WTC11 (cell line): ENCODE data around the gene SEMA7A. TPM values are rescaled to one million over a fixed set of nuclear protein-coding genes. Genes with fewer than 3 reads are reported as not detected.

Source experiments
- ATAC-seq: fragments of 200-7000 bp; cut with Tn5 transposase; 2 replicates; pipeline ENCODE4 v1.10.0; 2021; ENCODE audit warnings: mild to moderate bottlenecking, moderate library complexity
- CTCF ChIA-PET: fragments of 300-600 bp; sonication (Branson Sonifier 250); formaldehyde crosslinking; loops from one replicate; lab custom pipeline; 2021; ENCODE audit warnings: antibody characterized with exemption; lab: Charles Lee
- POLR2A ChIA-PET: fragments of 350-600 bp; sonication (Branson Sonifier 250); formaldehyde crosslinking; loops from one replicate; lab custom pipeline; 2021; ENCODE audit warnings: antibody characterized with exemption; lab: Charles Lee
- DNase-seq: peaks from one replicate; pipeline ENCODE4 v3.0.0; 2021; ENCODE audit warnings: low spot score
- H3K27ac Mint-ChIP-seq: 2 replicates; pipeline ENCODE4 v1.8.0; 2021; ENCODE audit warnings: mixed read lengths
- H3K27me3 Mint-ChIP-seq: 2 replicates; pipeline ENCODE4 v1.8.0; 2021; ENCODE audit warnings: low read depth, mild to moderate bottlenecking, moderate library complexity, mixed read lengths
- H3K36me3 Mint-ChIP-seq: 2 replicates; pipeline ENCODE4 v1.8.0; 2021; ENCODE audit warnings: mixed read lengths
- H3K4me1 Mint-ChIP-seq: 2 replicates; pipeline ENCODE4 v1.8.0; 2022; ENCODE audit warnings: mixed read lengths
- H3K4me3 Mint-ChIP-seq: 2 replicates; pipeline ENCODE4 v1.8.0; 2021; ENCODE audit warnings: mild to moderate bottlenecking, moderate library complexity, mixed read lengths
- H3K9me3 Mint-ChIP-seq: 2 replicates; pipeline ENCODE4 v1.8.0; 2021; ENCODE audit warnings: mixed read lengths
- CBFB ChIP-seq: sonication (generic); formaldehyde crosslinking; IDR thresholded peaks from 2 replicates; pipeline ENCODE4 v1.8.1; 2022; ENCODE audit warnings: mild to moderate bottlenecking, low read depth, missing genetic modification reagents
- CREB1 ChIP-seq: sonication (generic); formaldehyde crosslinking; IDR thresholded peaks from 2 replicates; pipeline ENCODE4 v1.8.0; 2023; ENCODE audit warnings: mild to moderate bottlenecking, missing genetic modification reagents
- ETV6 ChIP-seq: sonication (generic); formaldehyde crosslinking; IDR thresholded peaks from 2 replicates; pipeline ENCODE4 v1.8.1; 2022; ENCODE audit warnings: mild to moderate bottlenecking, missing genetic modification reagents
- FOXK1 ChIP-seq: sonication (generic); formaldehyde crosslinking; IDR thresholded peaks from 2 replicates; pipeline ENCODE4 v1.8.0; 2022; ENCODE audit warnings: mild to moderate bottlenecking, moderate library complexity, missing genetic modification reagents
- FOXP1 ChIP-seq: sonication (generic); formaldehyde crosslinking; IDR thresholded peaks from 2 replicates; pipeline ENCODE4 v1.8.0; 2022; ENCODE audit warnings: missing genetic modification reagents, mild to moderate bottlenecking, moderate library complexity, borderline replicate concordance
- NFE2L1 ChIP-seq: sonication (generic); formaldehyde crosslinking; IDR thresholded peaks from 2 replicates; pipeline ENCODE4 v1.8.1; 2023; ENCODE audit warnings: missing genetic modification reagents
- NR2C2 ChIP-seq: sonication (generic); formaldehyde crosslinking; IDR thresholded peaks from 2 replicates; pipeline ENCODE4 v1.8.0; 2022; ENCODE audit warnings: mild to moderate bottlenecking, missing genetic modification reagents
- RORB ChIP-seq: fragments of 250-450 bp; sonication (Bioruptor Pico); IDR thresholded peaks from 2 replicates; pipeline ENCODE4 v1.9.0; 2021; ENCODE audit warnings: mild to moderate bottlenecking
- SMAD4 ChIP-seq: sonication (generic); formaldehyde crosslinking; IDR thresholded peaks from 2 replicates; pipeline ENCODE4 v1.8.0; 2022; ENCODE audit warnings: mild to moderate bottlenecking, missing genetic modification reagents
- SP1 ChIP-seq: sonication (generic); formaldehyde crosslinking; conservative IDR thresholded peaks from 2 replicates; pipeline ENCODE4 v1.8.1; 2022; ENCODE audit warnings: missing genetic modification reagents
- ZNF423 ChIP-seq: fragments of 250-450 bp; sonication (Bioruptor Pico); IDR thresholded peaks from 2 replicates; pipeline ENCODE4 v2.1.2; 2022; ENCODE audit warnings: mild to moderate bottlenecking, moderate library complexity
- total RNA-seq: library from RNA; stranded (reverse); gene quantifications from 3 replicates; pipeline ENCODE4 v1.2.3, GENCODE V29; 2021
- TF ChIP-seq, protein P1 (sequence below): sonication (generic); formaldehyde crosslinking; IDR thresholded peaks from 2 replicates; pipeline ENCODE4 v1.8.0; 2022; ENCODE audit warnings: mild to moderate bottlenecking, missing genetic modification reagents
- TF ChIP-seq, protein P2 (sequence below): sonication (generic); formaldehyde crosslinking; IDR thresholded peaks from 2 replicates; pipeline ENCODE4 v1.8.1; 2022; ENCODE audit warnings: mild to moderate bottlenecking, moderate library complexity, missing genetic modification reagents
- TF ChIP-seq, protein P3 (sequence below): sonication (generic); formaldehyde crosslinking; IDR thresholded peaks from 2 replicates; pipeline ENCODE4 v1.8.1; 2023; ENCODE audit warnings: mild to moderate bottlenecking, missing genetic modification reagents
- TF ChIP-seq, protein P4 (sequence below): sonication (generic); formaldehyde crosslinking; IDR thresholded peaks from 2 replicates; pipeline ENCODE4 v1.8.1; 2023; ENCODE audit warnings: mild to moderate bottlenecking, missing genetic modification reagents, moderate library complexity
- TF ChIP-seq, protein P5 (sequence below): sonication (generic); formaldehyde crosslinking; conservative IDR thresholded peaks from 2 replicates; pipeline ENCODE4 v1.8.1; 2023; ENCODE audit warnings: mild to moderate bottlenecking, low read depth, missing genetic modification reagents, moderate library complexity
- TF ChIP-seq, protein P6 (sequence below): fragments of 250-450 bp; sonication (Bioruptor Pico); IDR thresholded peaks from 2 replicates; pipeline ENCODE4 v2.1.2; 2022; ENCODE audit warnings: mild to moderate bottlenecking, moderate library complexity
- TF ChIP-seq, protein P7 (sequence below): sonication (generic); formaldehyde crosslinking; IDR thresholded peaks from 2 replicates; pipeline ENCODE4 v1.8.0; 2023; ENCODE audit warnings: missing genetic modification reagents
- TF ChIP-seq, protein P8 (sequence below): fragments of 250-450 bp; sonication (Bioruptor Pico); IDR thresholded peaks from 2 replicates; pipeline ENCODE4 v1.9.0; 2021; ENCODE audit warnings: mild to moderate bottlenecking

Gene SEMA7A
- total RNA-seq, 1 experiment from 2014 or later = 17.9 TPM

DNA sequence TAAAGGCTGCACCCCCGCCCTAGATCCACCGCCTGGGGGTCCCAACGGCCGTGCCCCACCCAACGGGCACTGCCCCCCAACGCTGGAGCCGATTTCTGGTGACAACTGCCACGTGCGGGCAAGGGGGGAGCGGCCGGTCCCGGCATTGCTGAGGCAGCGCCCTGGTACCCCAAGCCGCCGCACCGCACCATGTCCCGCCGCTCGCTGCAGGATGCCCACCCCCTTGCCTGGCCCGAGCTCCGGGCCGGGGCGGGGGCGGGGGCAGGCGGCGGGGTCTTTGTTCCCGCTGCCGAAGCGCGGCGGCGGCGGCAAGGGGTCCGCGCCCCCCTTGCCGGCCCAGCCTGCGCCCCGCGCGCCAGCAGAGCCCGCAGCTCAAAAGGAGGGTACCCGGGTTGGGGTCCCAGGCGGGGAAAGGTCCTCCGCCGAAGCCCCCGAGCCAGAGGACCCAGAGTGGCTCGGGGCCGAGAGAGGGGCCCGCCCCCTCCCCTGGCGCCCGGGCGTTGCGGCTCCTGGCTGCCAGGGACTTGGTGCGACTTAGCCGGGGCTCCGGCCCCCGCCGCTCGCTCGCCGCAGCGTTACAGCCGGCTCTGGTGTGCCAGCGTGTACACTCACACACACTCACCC is 678 bp downstream of the SEMA7A start:
- POLR2A ChIA-PET = no interaction called here
- no peaks in the 10 kb centered on the region for H3K36me3 Mint-ChIP-seq
- no peak for DNase-seq
- peaks cover 32% of the 10 kb centered on the region for H3K27me3 Mint-ChIP-seq
- CTCF ChIA-PET = interaction anchor here (0.5 to 11.8 kb wide), 3 partner anchors 51 to 1251 kb away, joined by 4 to 136 read pairs (median 21); no protein-coding TSS in a partner anchor
- peaks cover 47% of the 10 kb centered on the region for H3K4me1 Mint-ChIP-seq
- ATAC-seq = peak; percentile 22
- TF ChIP-seq, protein P1, sequence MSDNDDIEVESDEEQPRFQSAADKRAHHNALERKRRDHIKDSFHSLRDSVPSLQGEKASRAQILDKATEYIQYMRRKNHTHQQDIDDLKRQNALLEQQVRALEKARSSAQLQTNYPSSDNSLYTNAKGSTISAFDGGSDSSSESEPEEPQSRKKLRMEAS (CRISPR knock-in tag) = no peak
- TF ChIP-seq RORB (no peak), SMAD4 (CRISPR knock-in tag) (no peak), FOXP1 (CRISPR knock-in tag) (no peak), FOXK1 (CRISPR knock-in tag) (no peak), ZNF423 (CRISPR knock-in tag) (no peak), CBFB (no peak), SP1 (CRISPR knock-in tag) (no peak), ETV6 (no peak), NR2C2 (CRISPR knock-in tag) (no peak)
- TF ChIP-seq, protein P2, sequence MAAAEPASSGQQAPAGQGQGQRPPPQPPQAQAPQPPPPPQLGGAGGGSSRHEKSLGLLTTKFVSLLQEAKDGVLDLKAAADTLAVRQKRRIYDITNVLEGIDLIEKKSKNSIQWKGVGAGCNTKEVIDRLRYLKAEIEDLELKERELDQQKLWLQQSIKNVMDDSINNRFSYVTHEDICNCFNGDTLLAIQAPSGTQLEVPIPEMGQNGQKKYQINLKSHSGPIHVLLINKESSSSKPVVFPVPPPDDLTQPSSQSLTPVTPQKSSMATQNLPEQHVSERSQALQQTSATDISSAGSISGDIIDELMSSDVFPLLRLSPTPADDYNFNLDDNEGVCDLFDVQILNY (CRISPR knock-in tag) = no peak
- TF ChIP-seq, protein P3, sequence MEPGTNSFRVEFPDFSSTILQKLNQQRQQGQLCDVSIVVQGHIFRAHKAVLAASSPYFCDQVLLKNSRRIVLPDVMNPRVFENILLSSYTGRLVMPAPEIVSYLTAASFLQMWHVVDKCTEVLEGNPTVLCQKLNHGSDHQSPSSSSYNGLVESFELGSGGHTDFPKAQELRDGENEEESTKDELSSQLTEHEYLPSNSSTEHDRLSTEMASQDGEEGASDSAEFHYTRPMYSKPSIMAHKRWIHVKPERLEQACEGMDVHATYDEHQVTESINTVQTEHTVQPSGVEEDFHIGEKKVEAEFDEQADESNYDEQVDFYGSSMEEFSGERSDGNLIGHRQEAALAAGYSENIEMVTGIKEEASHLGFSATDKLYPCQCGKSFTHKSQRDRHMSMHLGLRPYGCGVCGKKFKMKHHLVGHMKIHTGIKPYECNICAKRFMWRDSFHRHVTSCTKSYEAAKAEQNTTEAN (CRISPR knock-in tag) = no peak
- TF ChIP-seq, protein P4, sequence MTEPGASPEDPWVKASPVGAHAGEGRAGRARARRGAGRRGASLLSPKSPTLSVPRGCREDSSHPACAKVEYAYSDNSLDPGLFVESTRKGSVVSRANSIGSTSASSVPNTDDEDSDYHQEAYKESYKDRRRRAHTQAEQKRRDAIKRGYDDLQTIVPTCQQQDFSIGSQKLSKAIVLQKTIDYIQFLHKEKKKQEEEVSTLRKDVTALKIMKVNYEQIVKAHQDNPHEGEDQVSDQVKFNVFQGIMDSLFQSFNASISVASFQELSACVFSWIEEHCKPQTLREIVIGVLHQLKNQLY = no peak
- TF ChIP-seq, protein P5, sequence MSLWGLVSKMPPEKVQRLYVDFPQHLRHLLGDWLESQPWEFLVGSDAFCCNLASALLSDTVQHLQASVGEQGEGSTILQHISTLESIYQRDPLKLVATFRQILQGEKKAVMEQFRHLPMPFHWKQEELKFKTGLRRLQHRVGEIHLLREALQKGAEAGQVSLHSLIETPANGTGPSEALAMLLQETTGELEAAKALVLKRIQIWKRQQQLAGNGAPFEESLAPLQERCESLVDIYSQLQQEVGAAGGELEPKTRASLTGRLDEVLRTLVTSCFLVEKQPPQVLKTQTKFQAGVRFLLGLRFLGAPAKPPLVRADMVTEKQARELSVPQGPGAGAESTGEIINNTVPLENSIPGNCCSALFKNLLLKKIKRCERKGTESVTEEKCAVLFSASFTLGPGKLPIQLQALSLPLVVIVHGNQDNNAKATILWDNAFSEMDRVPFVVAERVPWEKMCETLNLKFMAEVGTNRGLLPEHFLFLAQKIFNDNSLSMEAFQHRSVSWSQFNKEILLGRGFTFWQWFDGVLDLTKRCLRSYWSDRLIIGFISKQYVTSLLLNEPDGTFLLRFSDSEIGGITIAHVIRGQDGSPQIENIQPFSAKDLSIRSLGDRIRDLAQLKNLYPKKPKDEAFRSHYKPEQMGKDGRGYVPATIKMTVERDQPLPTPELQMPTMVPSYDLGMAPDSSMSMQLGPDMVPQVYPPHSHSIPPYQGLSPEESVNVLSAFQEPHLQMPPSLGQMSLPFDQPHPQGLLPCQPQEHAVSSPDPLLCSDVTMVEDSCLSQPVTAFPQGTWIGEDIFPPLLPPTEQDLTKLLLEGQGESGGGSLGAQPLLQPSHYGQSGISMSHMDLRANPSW = no peak
- TF ChIP-seq, protein P6, sequence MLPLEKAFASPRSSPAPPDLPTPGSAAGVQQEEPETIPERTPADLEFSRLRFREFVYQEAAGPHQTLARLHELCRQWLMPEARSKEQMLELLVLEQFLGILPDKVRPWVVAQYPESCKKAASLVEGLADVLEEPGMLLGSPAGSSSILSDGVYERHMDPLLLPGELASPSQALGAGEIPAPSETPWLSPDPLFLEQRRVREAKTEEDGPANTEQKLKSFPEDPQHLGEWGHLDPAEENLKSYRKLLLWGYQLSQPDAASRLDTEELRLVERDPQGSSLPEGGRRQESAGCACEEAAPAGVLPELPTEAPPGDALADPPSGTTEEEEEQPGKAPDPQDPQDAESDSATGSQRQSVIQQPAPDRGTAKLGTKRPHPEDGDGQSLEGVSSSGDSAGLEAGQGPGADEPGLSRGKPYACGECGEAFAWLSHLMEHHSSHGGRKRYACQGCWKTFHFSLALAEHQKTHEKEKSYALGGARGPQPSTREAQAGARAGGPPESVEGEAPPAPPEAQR = no peak
- TF ChIP-seq, protein P7, sequence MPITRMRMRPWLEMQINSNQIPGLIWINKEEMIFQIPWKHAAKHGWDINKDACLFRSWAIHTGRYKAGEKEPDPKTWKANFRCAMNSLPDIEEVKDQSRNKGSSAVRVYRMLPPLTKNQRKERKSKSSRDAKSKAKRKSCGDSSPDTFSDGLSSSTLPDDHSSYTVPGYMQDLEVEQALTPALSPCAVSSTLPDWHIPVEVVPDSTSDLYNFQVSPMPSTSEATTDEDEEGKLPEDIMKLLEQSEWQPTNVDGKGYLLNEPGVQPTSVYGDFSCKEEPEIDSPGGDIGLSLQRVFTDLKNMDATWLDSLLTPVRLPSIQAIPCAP (CRISPR knock-in tag) = no peak
- no peak overlapping the region for H3K27ac Mint-ChIP-seq
- H3K9me3 Mint-ChIP-seq = no peaks in the 10 kb centered on the region
- H3K4me3 Mint-ChIP-seq = peak overlapping the region; percentile 69

DNA sequence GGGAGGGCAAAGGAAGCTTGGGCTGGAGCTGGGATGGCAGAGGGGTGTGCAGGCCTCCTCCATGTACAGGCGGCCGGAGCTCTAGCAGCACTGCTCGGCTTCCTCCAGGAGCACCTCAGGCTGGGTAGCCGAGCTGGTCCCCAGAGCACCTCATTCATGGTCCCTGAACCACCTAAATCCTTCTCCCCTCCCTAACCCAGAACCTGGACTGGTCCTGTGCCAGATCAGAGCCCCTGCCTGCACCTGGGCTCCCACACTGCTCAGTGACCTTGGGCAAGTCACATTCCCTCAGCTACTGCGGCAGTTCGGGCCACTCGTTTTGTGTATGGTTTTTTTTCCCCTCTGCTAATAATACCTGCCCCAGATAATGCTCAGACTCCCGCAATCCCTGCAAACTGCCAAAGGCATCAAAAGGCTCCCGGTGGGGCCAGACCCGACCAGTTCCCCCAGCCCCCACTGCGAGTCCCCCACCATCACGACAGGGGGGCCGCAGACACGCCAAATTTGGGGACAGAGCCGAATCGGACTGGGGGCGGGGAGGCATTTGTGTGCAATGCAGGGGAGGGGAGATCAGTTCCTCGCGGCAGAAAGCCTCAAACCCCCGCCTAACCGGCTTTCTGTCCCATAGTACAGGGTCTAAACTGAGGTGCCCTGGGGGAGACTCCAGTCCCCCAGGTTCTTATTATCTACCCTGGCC is 1.3 kb downstream of the SEMA7A start:
- Mint-ChIP-seq H3K4me1 (peaks cover 47% of the 10 kb centered on the region), H3K9me3 (no peaks in the 10 kb centered on the region), H3K36me3 (no peaks in the 10 kb centered on the region), H3K4me3 (peak overlapping the region; percentile 69), H3K27me3 (peaks cover 32% of the 10 kb centered on the region), H3K27ac (no peak overlapping the region)
- DNase-seq (no peak), ATAC-seq (no peak)
- POLR2A ChIA-PET = no interaction called here
- CTCF ChIA-PET = interaction anchor here (0.7 to 5.6 kb wide), 4 partner anchors 23 to 63 kb away, joined by 3 to 29 read pairs (median 12); no protein-coding TSS in a partner anchor
- TF ChIP-seq, protein P4 = no peak
- TF ChIP-seq, protein P8, sequence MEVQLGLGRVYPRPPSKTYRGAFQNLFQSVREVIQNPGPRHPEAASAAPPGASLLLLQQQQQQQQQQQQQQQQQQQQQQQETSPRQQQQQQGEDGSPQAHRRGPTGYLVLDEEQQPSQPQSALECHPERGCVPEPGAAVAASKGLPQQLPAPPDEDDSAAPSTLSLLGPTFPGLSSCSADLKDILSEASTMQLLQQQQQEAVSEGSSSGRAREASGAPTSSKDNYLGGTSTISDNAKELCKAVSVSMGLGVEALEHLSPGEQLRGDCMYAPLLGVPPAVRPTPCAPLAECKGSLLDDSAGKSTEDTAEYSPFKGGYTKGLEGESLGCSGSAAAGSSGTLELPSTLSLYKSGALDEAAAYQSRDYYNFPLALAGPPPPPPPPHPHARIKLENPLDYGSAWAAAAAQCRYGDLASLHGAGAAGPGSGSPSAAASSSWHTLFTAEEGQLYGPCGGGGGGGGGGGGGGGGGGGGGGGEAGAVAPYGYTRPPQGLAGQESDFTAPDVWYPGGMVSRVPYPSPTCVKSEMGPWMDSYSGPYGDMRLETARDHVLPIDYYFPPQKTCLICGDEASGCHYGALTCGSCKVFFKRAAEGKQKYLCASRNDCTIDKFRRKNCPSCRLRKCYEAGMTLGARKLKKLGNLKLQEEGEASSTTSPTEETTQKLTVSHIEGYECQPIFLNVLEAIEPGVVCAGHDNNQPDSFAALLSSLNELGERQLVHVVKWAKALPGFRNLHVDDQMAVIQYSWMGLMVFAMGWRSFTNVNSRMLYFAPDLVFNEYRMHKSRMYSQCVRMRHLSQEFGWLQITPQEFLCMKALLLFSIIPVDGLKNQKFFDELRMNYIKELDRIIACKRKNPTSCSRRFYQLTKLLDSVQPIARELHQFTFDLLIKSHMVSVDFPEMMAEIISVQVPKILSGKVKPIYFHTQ (CRISPR knock-in tag) = no peak
- TF ChIP-seq CREB1 (CRISPR knock-in tag) = no peak
- no peak for TF ChIP-seq NFE2L1 (CRISPR knock-in tag)
- TF ChIP-seq RORB = no peak
- TF ChIP-seq, protein P3 (CRISPR knock-in tag) = no peak
